CD14-positive monocyte (primary cell): Measurements from ENCODE around the gene PPP1CB. TPM values are rescaled to one million over a fixed set of nuclear protein-coding genes. Genes with fewer than 3 reads are reported as not detected.

Experiments used
- DNase-seq, 3 donors: peaks; one replicate each; pipeline ENCODE4 v3.0.0-alpha.2; 2011 to 2022
- H2AFZ ChIP-seq: 2 replicates; pipeline ENCODE4 v1.6.0; 2012; ENCODE audit warnings: mild to moderate bottlenecking, low read depth, low read length, inconsistent platforms; ENCODE audit not compliant: insufficient read depth, poor library complexity, severe bottlenecking
- H3K27ac ChIP-seq, 2 donors: 1 replicate in 1 of 2; 2 replicates in 1 of 2; pipeline ENCODE4 v1.5.1; 2012 to 2013; ENCODE audit warnings: low read length in 2 of 2, control low read depth in 1 of 2, inconsistent platforms in 1 of 2, low read depth in 1 of 2, mild to moderate bottlenecking in 1 of 2
- H3K27me3 ChIP-seq, 2 donors: one replicate each; pipeline versions ENCODE4 v1.6.0 to v1.6.1; 2011 to 2013; ENCODE audit warnings: low read length in 2 of 2; ENCODE audit not compliant: control insufficient read depth in 2 of 2, insufficient read depth in 2 of 2
- H3K36me3 ChIP-seq, 2 donors: replicated peaks in 1 of 2; 1 replicate in 1 of 2; 2 replicates in 1 of 2; pipeline versions ENCODE4 v1.5.1 to v1.6.1; 2012 to 2013; ENCODE audit warnings: low read length in 2 of 2, control low read depth in 1 of 2, inconsistent platforms in 1 of 2, mild to moderate bottlenecking in 1 of 2; ENCODE audit not compliant: insufficient read depth in 2 of 2, control insufficient read depth in 1 of 2
- H3K4me1 ChIP-seq, 2 donors: 1 replicate in 1 of 2; 2 replicates in 1 of 2; pipeline versions ENCODE4 v1.5.1 to v1.6.1; 2012 to 2013; ENCODE audit warnings: low read length in 2 of 2, control low read depth in 1 of 2, inconsistent platforms in 1 of 2, mild to moderate bottlenecking in 1 of 2, moderate library complexity in 1 of 2; ENCODE audit not compliant: insufficient read depth in 2 of 2, control insufficient read depth in 1 of 2
- H3K4me2 ChIP-seq: replicated peaks from 2 replicates; pipeline ENCODE3; 2012; ENCODE audit warnings: low read length, moderate library complexity, mild to moderate bottlenecking; ENCODE audit not compliant: poor library complexity, severe bottlenecking; ENCODE audit errors: extremely low read depth
- H3K4me3 ChIP-seq, 3 experiments: fragments of 200-600 bp in 1 of 3; sonication (generic) in 1 of 3; replicated peaks in 1 of 3; 1 replicate in 2 of 3; 2 replicates in 1 of 3; pipeline ENCODE4 v1.5.1; 2011 to 2013; ENCODE audit warnings: low read length in 3 of 3, mild to moderate bottlenecking in 3 of 3, control low read depth in 2 of 3, low read depth in 2 of 3, inconsistent platforms in 1 of 3, moderate library complexity in 1 of 3
- H3K79me2 ChIP-seq: 2 replicates; pipeline ENCODE4 v1.6.0; 2012; ENCODE audit warnings: mild to moderate bottlenecking, control low read depth, inconsistent platforms, low read length, moderate library complexity; ENCODE audit not compliant: insufficient read depth
- H3K9ac ChIP-seq: 2 replicates; pipeline ENCODE4 v1.6.0; 2017; ENCODE audit warnings: low read length, mild to moderate bottlenecking; ENCODE audit not compliant: insufficient read depth, poor library complexity, severe bottlenecking
- H3K9me3 ChIP-seq, 2 donors: replicated peaks in 1 of 2; 1 replicate in 1 of 2; 2 replicates in 1 of 2; pipeline versions ENCODE4 v1.5.1 to v1.6.1; 2012 to 2013; ENCODE audit warnings: low read length in 2 of 2, control low read depth in 1 of 2; ENCODE audit not compliant: control insufficient read depth in 1 of 2, insufficient read depth in 1 of 2
- H4K20me1 ChIP-seq: 2 replicates; pipeline ENCODE4 v1.6.0; 2012; ENCODE audit warnings: mild to moderate bottlenecking, low read length, control low read depth, moderate library complexity; ENCODE audit not compliant: insufficient read depth
- H3K27ac Mint-ChIP-seq, 7 donors: one replicate each; pipeline ENCODE4 v1.8.0; 2020; ENCODE audit warnings: mild to moderate bottlenecking in 7 of 7, mixed read lengths in 7 of 7, moderate library complexity in 6 of 7, inconsistent platforms in 2 of 7
- H3K27me3 Mint-ChIP-seq, 3 donors: one replicate each; pipeline ENCODE4 v1.8.0; 2021 to 2022; ENCODE audit warnings: low read depth in 3 of 3, mild to moderate bottlenecking in 3 of 3, mixed read lengths in 3 of 3, moderate library complexity in 3 of 3, inconsistent platforms in 1 of 3
- H3K36me3 Mint-ChIP-seq, 2 donors: one replicate each; pipeline ENCODE4 v1.8.0; 2020; ENCODE audit warnings: mixed read lengths in 2 of 2, inconsistent platforms in 1 of 2, mild to moderate bottlenecking in 1 of 2
- H3K4me1 Mint-ChIP-seq: one replicate; pipeline ENCODE4 v1.8.0; 2020; ENCODE audit warnings: mild to moderate bottlenecking, mixed read lengths
- H3K4me3 Mint-ChIP-seq, 2 donors: one replicate each; pipeline ENCODE4 v1.8.0; 2020; ENCODE audit warnings: mild to moderate bottlenecking in 2 of 2, mixed read lengths in 2 of 2, moderate library complexity in 1 of 2
- H3K9me3 Mint-ChIP-seq, 7 donors: one replicate each; pipeline ENCODE4 v1.8.0; 2020 to 2022; ENCODE audit warnings: mixed read lengths in 7 of 7, mild to moderate bottlenecking in 6 of 7, moderate library complexity in 6 of 7, inconsistent platforms in 2 of 7
- CTCF ChIP-seq: fragments of 200-600 bp; IDR thresholded peaks from one replicate; pipeline ENCODE4 v1.8.0; 2022; ENCODE audit warnings: antibody characterized with exemption, mild to moderate bottlenecking
- WGBS: methylation state at CpG from one replicate; pipeline ENCODE4 v1.1.5; 2013; ENCODE audit warnings: missing lambda C conversion rate; ENCODE audit not compliant: insufficient coverage; 5-methylcytosine and 5-hydroxymethylcytosine counted together
- intact Hi-C, 2 donors: fragments of 100-400 bp; cut with micrococcal nuclease; formaldehyde crosslinking; loops; one replicate each; pipeline versions ENCODE4 v1.15.0 to v1.15.1; 2023
- polyA plus RNA-seq, 3 donors: library from polyadenylated mRNA; depleted of rRNA in 1 of 3; unstranded in 2 of 3; stranded (reverse) in 1 of 3; fragments of 300-500 nt in 2 of 3; fragments of >200 nt in 1 of 3; fragmentation: Illumina TruSeq in 2 of 3; gene quantifications; 1 replicate in 2 of 3; 2 replicates in 1 of 3; pipeline ENCODE4 v1.2.3, GENCODE V29; 2012 to 2021

The PPP1CB gene
- polyA plus RNA-seq, 3 donors = 25.3 to 142 (median 69.4) TPM

GRCh38 chr2:28764909-28765711 lies 13.5 kb downstream of the PPP1CB start:
- H3K9me3 Mint-ChIP-seq = no peaks in the 10 kb centered on the region
- H3K36me3 Mint-ChIP-seq = peaks cover 15 to 22% of the 10 kb centered on the region in 2 donors
- TF ChIP-seq CTCF = no peak
- Histone ChIP-seq H3K4me3 (no peak overlapping the region), H3K9me3 (no peaks in the 10 kb centered on the region), H3K4me2 (no peak overlapping the region), H3K36me3 (peaks cover 9 to 18% of the 10 kb centered on the region in 2 donors), H3K27ac (peak overlapping the region in 1 of 2 donors; percentile 10), H3K4me1 (peaks cover 13 to 27% of the 10 kb centered on the region in 2 donors), H3K9ac (no peak overlapping the region), H4K20me1 (peaks cover 100% of the 10 kb centered on the region), H3K79me2 (peaks cover 100% of the 10 kb centered on the region), H2AFZ (no peak overlapping the region), H3K27me3 (no peaks in the 10 kb centered on the region)
- 98% methylated on average over 5 of the region's 8 CpGs for WGBS
- DNase-seq = no peak
- peak overlapping the region in 2 of 7 donors; percentile 48 to 61 for H3K27ac Mint-ChIP-seq
- intact Hi-C loops = no loop called here
- no peak overlapping the region for H3K4me3 Mint-ChIP-seq
- peaks cover 30% of the 10 kb centered on the region for H3K4me1 Mint-ChIP-seq
- no peaks in the 10 kb centered on the region for H3K27me3 Mint-ChIP-seq

GRCh38 chr2:28766070-28766469 lies 14.4 kb downstream of the PPP1CB start:
- Histone ChIP-seq H3K4me1 (peaks cover 13 to 25% of the 10 kb centered on the region in 2 donors), H3K4me2 (no peak overlapping the region), H3K27ac (peak overlapping the region in 1 of 2 donors; percentile 20), H3K36me3 (peaks cover 0 to 8% of the 10 kb centered on the region in 2 donors), H2AFZ (no peak overlapping the region), H3K79me2 (peaks cover 100% of the 10 kb centered on the region), H3K9me3 (no peaks in the 10 kb centered on the region), H4K20me1 (peaks cover 100% of the 10 kb centered on the region), H3K9ac (no peak overlapping the region), H3K4me3 (no peak overlapping the region), H3K27me3 (no peaks in the 10 kb centered on the region)
- Mint-ChIP-seq H3K4me1 (peaks cover 30% of the 10 kb centered on the region), H3K27ac (no peak overlapping the region), H3K36me3 (peaks cover 11 to 22% of the 10 kb centered on the region in 2 donors), H3K9me3 (no peaks in the 10 kb centered on the region), H3K27me3 (no peaks in the 10 kb centered on the region), H3K4me3 (no peak overlapping the region)
- DNase-seq = no peak
- TF ChIP-seq CTCF = no peak
- WGBS = no CpG with 5 or more reads among the region's 2 CpGs
- intact Hi-C loops = no loop called here
